ENCODE results near the gene ANKEF1.

- TF ChIP-seq CTCF (optimal IDR thresholded peaks at IDR 0.05 in 1 of 3, IDR thresholded peaks at IDR 0.05 in 1 of 3, conservative IDR thresholded peaks at IDR 0.05 in 1 of 3; ENCODE audit: extremely low read depth in 1 of 3, insufficient read depth in 2 of 3, low read length in 3 of 3) (no peak), EZH2 (IDR thresholded peaks at IDR 0.05; ENCODE audit: low read length) (no peak)
Observed at GRCh38 chr20:10065154-10065833, 30.5 kb downstream of the ANKEF1 start.

All from keratinocyte (primary cell).